IPS-15b (cell line): Measurements from ENCODE around the gene SEZ6.

Source experiments
- H3K27me3 ChIP-seq: one replicate; pipeline ENCODE4 v1.6.1; 2013; ENCODE audit warnings: low read length; ENCODE audit not compliant: control insufficient read depth, insufficient read depth
- H3K36me3 ChIP-seq: one replicate; pipeline ENCODE4 v1.6.1; 2013; ENCODE audit warnings: low read length; ENCODE audit not compliant: control insufficient read depth, insufficient read depth
- H3K4me1 ChIP-seq: one replicate; pipeline ENCODE4 v1.6.1; 2013; ENCODE audit warnings: mild to moderate bottlenecking, low read length; ENCODE audit not compliant: control insufficient read depth, insufficient read depth
- H3K4me3 ChIP-seq: one replicate; pipeline ENCODE4 v1.5.1; 2013; ENCODE audit warnings: low read depth, low read length
- H3K9ac ChIP-seq: one replicate; pipeline ENCODE4 v1.6.1; 2013; ENCODE audit warnings: low read depth, mild to moderate bottlenecking, low read length
- H3K9me3 ChIP-seq: one replicate; pipeline ENCODE4 v1.6.1; 2013; ENCODE audit warnings: mild to moderate bottlenecking, low read length; ENCODE audit not compliant: control insufficient read depth, insufficient read depth

SEZ6 gene

DNA sequence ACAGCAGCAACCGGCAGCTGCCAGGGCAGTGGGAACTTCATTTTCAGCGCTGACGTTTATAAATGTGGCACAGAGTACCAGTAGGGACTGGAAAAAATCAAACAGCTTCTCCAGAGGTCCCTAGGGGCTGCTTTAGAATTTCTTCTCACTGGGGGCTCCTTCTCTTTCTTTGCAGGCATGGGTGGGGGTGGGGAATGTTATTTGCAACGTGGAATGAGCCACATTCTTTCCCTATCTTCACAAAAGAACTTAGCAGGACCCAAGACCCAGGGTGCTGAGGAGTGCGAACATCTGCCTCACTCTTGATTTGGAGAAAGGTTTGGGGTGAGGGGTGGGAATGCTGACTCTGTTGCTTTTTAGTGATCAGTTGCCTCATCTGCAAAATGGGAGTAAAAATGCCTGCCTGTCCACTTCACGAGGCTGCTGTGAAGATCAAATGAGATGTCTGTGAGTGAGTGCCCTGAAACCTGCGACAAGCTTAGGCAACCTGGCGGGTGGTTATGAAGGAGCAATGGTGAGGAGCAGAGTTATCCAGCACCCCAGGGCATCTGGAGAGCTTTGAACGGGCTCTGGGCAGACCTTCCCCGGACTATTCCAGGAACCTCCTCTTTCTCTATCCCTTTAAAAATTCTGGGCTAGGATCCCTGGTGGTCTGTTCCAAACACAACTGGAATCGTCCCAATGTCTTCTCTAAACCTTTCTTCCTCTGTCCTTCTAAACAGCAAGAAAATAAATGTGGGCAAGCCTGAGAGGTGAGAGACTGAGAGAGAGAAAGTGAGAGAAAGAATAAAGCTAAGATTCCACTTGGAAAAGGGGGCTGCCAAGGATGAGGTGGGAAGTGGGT lies 26.4 kb upstream of the SEZ6 start:
- Histone ChIP-seq H3K4me1 (peaks cover 31% of the 10 kb centered on the region), H3K9me3 (no peaks in the 10 kb centered on the region), H3K4me3 (peak overlapping the region; percentile 22), H3K9ac (no peak overlapping the region), H3K27me3 (no peaks in the 10 kb centered on the region), H3K36me3 (no peaks in the 10 kb centered on the region)

DNA sequence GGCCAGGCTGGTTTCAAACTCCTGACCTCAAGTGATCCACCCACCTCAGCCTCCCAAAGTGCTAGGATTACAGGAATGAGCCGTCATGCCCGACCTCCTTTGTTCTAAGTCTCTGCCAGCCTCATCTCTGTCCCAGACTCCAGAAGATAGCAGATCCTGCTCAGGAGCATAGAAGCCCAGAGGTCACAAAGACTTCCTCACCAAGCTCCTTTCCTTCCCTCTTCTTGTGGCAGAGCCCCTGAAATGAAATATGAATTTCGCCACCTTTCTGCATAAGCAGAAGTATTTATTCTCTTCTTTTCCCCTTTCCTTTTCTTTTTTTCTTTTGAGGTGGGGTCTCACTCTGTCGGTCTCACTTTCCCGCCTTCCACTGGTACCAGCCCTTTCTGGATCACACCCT lies 25.7 kb upstream of the SEZ6 start:
- H3K36me3 ChIP-seq, result no peaks in the 10 kb centered on the region
- no peaks in the 10 kb centered on the region for H3K9me3 ChIP-seq
- H3K9ac ChIP-seq, result no peak overlapping the region
- H3K4me1 ChIP-seq, result peaks cover 26% of the 10 kb centered on the region
- H3K27me3 ChIP-seq, result no peaks in the 10 kb centered on the region
- no peak overlapping the region for H3K4me3 ChIP-seq

DNA sequence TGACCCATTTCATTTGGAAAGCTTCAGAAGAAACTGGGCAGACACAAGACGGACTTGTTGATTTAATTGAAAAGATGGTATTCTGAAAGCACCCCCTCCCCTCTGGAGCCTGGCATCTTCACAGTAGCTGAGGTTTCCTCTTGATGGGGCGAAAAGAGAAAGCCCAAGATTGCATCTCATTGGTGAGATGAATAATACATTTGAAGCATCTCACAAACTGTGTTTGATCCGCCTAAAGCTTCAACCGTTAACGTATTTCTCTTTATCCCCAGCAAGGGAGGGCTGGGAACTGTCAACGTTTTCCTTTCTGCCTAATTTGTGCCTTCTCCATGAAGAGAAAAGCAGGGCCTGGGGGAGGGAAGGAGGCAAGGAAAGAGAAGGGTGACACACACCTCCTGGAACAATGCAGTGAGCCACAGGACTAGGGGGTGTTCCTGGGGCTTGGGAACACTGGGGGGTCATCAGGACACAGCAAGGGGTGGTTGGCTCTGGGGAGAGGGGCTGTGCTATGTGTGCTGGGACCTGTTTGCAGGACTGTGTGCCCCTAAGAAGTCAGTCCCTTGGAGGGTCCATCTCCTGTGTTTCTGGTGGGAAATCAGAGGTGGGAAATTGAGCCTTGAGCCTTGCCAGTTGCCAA lies 18.6 kb upstream of the SEZ6 start:
- H3K4me1 ChIP-seq, result peaks cover 4% of the 10 kb centered on the region
- no peaks in the 10 kb centered on the region for H3K9me3 ChIP-seq
- no peaks in the 10 kb centered on the region for H3K36me3 ChIP-seq
- no peak overlapping the region for H3K9ac ChIP-seq
- peaks cover 13% of the 10 kb centered on the region for H3K27me3 ChIP-seq
- no peak overlapping the region for H3K4me3 ChIP-seq

DNA sequence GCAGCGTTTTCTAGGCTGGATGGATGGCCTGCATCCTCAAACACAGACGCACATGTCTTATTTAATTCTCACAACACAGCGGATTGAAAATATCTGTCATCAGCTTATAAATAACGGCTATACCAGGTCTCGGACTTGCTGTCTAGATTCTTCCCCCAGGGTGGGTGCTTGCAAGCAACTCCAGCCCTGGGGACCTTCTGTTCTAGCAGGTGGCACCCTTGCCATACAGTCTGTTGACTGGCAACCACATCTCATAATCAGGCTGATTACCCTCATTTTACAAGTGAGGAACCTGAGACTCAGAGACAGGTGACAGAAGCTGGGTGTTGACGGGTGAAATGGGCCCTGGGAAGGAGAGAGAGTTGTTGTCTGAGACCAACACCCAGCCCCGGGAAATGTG lies 16.2 kb upstream of the SEZ6 start:
- H3K36me3 ChIP-seq, result no peaks in the 10 kb centered on the region
- H3K4me3 ChIP-seq, result no peak overlapping the region
- H3K4me1 ChIP-seq, result peaks cover 12% of the 10 kb centered on the region
- H3K9ac ChIP-seq, result no peak overlapping the region
- H3K27me3 ChIP-seq, result peaks cover 13% of the 10 kb centered on the region
- no peaks in the 10 kb centered on the region for H3K9me3 ChIP-seq

DNA sequence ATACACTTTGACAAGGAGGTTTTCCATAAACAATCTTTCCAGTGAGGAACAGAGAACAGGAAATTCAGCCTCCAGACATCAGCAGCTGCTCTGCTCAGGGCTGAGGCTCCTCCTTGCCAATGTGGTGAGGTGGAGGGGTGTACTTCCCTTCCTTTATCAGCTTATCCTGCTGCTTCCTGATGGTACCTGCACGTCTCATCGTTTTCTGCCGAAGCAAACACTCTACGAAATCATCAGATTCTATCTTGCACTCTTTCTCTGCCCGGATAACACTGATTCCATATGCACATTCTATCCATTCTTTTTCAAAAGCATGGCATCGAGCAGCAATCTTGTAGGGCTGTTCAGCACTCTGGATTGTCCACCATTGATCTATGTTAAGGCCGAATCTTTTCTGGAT lies 15.4 kb upstream of the SEZ6 start:
- H3K36me3 ChIP-seq, result no peaks in the 10 kb centered on the region
- no peak overlapping the region for H3K4me3 ChIP-seq
- peaks cover 14% of the 10 kb centered on the region for H3K4me1 ChIP-seq
- peaks cover 13% of the 10 kb centered on the region for H3K27me3 ChIP-seq
- H3K9ac ChIP-seq, result no peak overlapping the region
- H3K9me3 ChIP-seq, result no peaks in the 10 kb centered on the region

DNA sequence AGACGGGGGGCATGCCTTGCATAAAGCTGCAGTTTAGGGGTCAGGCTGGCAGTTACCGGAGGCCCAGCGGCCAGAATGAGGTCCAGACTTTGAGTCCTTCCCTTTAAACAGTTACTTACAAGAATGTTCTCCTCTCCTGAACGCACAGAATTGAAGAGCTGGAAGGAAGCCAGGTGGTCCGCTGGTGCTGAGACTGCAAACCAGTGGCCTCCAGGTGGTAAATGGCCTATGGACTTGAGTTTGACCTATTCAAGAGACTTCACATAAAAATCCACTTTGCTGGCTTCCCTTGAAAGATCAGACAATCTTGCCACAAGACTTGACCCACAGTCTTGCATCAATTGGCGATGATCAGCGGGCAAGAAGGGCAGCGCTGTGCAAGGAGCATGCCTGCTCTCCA lies 14.7 kb upstream of the SEZ6 start:
- Histone ChIP-seq H3K4me1 (peaks cover 14% of the 10 kb centered on the region), H3K27me3 (peaks cover 13% of the 10 kb centered on the region), H3K36me3 (no peaks in the 10 kb centered on the region), H3K4me3 (no peak overlapping the region), H3K9ac (no peak overlapping the region), H3K9me3 (no peaks in the 10 kb centered on the region)

DNA sequence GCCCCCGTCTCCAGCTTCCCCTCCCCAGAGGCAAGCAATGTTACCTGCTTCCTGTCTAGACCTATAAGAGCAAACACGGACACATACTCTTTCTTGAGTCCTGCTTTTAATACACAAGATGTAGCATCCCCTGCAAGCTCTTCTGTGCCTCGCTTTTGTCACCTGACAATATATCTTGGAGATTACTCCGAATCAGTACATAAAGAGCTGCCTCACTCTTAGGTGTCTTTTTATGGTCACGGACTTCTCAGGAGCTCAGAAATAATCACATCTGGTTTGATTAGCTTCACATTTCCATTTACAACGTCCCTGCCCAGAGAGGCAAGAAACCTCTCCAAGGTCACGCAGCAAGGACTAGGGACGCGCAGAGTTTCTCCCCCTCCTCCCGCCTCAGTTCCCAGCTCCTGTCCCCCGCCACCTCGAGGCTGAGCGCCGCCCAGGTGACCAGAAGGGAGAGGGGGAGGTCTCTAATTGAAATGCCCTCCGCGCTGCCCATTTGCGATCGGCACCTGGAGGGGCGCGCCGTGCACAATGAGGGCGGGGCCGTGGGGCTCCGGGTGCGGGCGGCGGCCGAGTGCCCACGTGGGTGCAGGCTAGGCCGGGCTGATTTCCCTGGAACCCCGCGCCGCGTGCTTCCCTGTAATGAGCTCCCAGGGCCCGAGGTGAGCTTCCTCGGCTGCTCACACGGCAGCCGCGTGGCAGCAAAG lies 13.8 kb upstream of the SEZ6 start:
- Histone ChIP-seq H3K27me3 (peaks cover 13% of the 10 kb centered on the region), H3K36me3 (no peaks in the 10 kb centered on the region), H3K9me3 (no peaks in the 10 kb centered on the region), H3K9ac (no peak overlapping the region), H3K4me1 (peaks cover 14% of the 10 kb centered on the region), H3K4me3 (peak overlapping the region; percentile 27)

DNA sequence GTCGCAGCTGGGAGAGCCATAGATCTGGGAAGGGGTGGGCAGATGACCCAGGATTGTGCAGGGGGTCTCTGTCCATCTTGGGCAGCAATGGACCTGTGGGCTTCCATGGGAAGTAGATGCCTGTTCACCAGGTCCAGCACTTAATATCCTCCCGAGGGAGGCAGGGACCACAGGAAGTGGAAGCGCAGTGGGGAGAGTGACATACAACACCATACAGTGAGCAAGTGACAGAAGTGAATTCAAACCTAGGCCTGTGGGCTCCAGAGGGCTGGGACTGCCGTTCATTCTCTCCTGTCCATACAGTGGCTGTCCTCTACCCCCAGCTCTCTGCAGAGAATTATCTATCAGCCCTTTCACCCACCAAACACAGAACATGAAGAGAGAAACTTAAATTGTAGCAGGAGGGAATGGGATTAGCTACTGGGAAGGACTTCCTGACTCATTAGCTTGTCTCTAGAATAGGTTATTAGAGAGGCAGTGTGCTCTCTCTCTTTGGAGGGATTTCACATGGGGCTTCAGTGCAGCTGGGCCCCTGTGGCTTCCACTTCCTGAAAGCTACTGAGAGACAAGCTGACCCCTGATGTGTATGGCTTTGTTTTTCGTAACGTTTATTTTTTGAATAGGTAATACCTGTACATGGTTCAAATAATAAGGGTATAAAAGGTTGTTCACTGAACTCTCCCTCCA lies 13.1 kb upstream of the SEZ6 start:
- no peaks in the 10 kb centered on the region for H3K36me3 ChIP-seq
- H3K4me1 ChIP-seq, result peaks cover 14% of the 10 kb centered on the region
- no peak overlapping the region for H3K4me3 ChIP-seq
- H3K9ac ChIP-seq, result no peak overlapping the region
- peaks cover 13% of the 10 kb centered on the region for H3K27me3 ChIP-seq
- no peaks in the 10 kb centered on the region for H3K9me3 ChIP-seq

DNA sequence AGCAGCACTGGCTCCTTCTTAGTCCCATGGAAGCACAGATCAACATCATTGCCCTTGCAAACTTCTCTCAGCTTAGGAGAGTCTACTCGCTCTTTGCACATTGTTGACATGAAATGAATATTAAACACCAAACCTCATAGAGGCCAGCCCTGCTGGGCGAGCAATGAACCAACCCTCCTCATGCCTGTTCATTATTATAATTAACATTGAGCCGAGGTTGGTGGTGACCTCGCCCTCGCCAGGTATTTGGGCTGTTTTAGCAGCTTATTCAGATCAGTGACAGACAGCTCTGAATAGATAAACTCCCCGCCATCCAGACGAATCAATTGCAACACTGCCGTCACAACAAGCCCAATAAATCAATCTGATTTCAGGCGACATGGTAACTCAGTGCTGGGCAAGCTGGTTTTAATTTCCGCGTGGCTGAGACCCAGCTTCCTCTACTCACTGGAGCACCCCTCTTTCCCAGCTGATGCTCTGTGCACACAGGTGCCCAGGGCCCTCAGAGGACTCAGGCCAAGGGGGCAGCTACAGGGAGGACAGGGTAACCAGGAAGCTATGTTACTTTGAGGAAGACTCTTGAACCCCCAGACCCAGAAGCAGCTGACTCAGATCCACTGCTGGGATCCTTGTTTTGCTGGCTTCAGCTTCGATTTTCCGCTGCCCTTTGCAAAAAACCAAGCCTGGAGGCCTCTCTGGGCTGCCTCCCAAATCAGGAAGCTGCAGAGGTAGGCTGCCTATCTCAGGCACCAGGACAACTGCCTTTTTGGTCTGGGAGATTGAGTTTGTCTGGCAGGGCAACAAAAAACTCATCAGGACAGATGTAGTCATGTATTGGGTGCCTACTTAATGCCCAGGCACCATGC lies 10.7 kb upstream of the SEZ6 start:
- peaks cover 14% of the 10 kb centered on the region for H3K4me1 ChIP-seq
- H3K9me3 ChIP-seq, result no peaks in the 10 kb centered on the region
- no peak overlapping the region for H3K9ac ChIP-seq
- H3K27me3 ChIP-seq, result peaks cover 9% of the 10 kb centered on the region
- H3K36me3 ChIP-seq, result no peaks in the 10 kb centered on the region
- H3K4me3 ChIP-seq, result no peak overlapping the region

DNA sequence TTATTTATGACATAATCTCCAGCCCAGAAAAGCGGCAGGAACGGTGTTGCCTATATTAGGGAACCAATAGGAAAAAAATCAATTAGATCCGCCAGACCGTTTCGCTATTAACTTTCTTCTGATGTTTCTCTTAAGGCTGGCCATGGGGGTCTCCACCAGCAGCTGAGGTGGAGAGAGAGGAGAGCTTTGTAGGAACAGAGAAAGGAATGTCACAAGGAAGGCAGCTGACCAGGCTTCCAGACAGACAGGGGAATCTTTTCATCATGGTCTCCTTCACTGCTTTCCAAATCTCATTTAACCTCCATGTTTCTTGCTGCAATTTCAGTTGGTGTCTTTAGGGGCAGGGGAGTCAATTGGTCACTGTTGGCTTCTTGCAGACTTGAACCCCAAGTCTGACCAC lies 8.9 kb upstream of the SEZ6 start:
- Histone ChIP-seq H3K4me1 (peaks cover 27% of the 10 kb centered on the region), H3K27me3 (no peaks in the 10 kb centered on the region), H3K9ac (no peak overlapping the region), H3K36me3 (no peaks in the 10 kb centered on the region), H3K9me3 (no peaks in the 10 kb centered on the region), H3K4me3 (no peak overlapping the region)

DNA sequence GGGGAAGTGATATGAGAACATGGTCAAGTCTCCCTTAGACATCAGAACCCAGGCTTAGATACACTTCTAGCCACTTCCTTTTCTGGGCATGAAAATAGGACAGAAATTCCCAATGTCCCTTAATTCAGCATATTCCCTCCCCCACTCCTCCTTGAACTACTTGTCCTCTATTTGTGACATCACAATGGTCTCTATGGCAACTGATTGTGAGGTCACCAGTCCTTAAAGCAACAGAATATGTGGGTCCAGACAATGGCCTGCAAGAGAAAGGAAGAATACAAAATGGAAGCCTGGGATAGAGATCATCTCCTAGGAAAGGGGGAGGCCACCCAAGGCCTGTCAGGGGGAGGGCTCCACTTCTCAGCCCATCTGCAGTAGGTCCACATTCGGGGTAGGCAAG lies 6.7 kb upstream of the SEZ6 start:
- no peak overlapping the region for H3K4me3 ChIP-seq
- H3K27me3 ChIP-seq, result peaks cover 7% of the 10 kb centered on the region
- no peaks in the 10 kb centered on the region for H3K9me3 ChIP-seq
- H3K36me3 ChIP-seq, result no peaks in the 10 kb centered on the region
- H3K9ac ChIP-seq, result no peak overlapping the region
- H3K4me1 ChIP-seq, result peaks cover 27% of the 10 kb centered on the region
